ENCODE data around the gene SPECC1. TPM values are rescaled to one million over a fixed set of nuclear protein-coding genes. Genes with fewer than 3 reads are reported as not detected.
A peak's percentile ranks its signal among the peaks of the same experiment; 100 is the strongest.

The SPECC1 gene
- total and polyA plus RNA-seq, 2 of the 4 experiments (the other 2 are of a cell fraction): 16.9 to 26.2 TPM

GRCh38 chr17:20206591-20206990 is 197.4 kb downstream of the SPECC1 start:
- Histone ChIP-seq H3K14ac (replicated peaks; ENCODE audit: low read depth, low read length) (peak overlapping the region; percentile 82; the same call in 1 of the 2 replicates), H2BK20ac (ENCODE audit: low read depth, low read length) (peak overlapping the region; percentile 95), H3K27me3 (ENCODE audit: control insufficient read depth, insufficient read depth, low read length) (no peaks in the 10 kb centered on the region), H2BK5ac (ENCODE audit: low read depth, low read length, poor library complexity, severe bottlenecking) (peak overlapping the region; percentile 85), H3K27ac (ENCODE audit: insufficient read depth, low read length) (no peak overlapping the region; the same call in 1 of the 2 replicates), H4K8ac (ENCODE audit: low read depth in 2 of 2, low read length in 2 of 2) (peak overlapping the region; percentile 37 to 44; a peak in 1 of 4 replicates), H2BK120ac (ENCODE audit: low read depth, low read length) (peak overlapping the region; percentile 87), H2AK9ac (replicated peaks; ENCODE audit: low read depth, low read length, poor library complexity) (no peak overlapping the region), H2AK5ac (ENCODE audit: low read depth, low read length) (no peak overlapping the region), H3K4me1 (ENCODE audit: control insufficient read depth, insufficient read depth, low read length) (peaks cover 23% of the 10 kb centered on the region), H4K5ac (ENCODE audit: low read depth, low read length) (no peak overlapping the region), H3K23ac (ENCODE audit: low read depth, low read length) (peak overlapping the region; percentile 52; the same call in 1 of the 2 replicates), H3K9me3 (ENCODE audit: control insufficient read depth, insufficient read depth, low read length) (no peaks in the 10 kb centered on the region), H3K79me1 (ENCODE audit: low read depth in 1 of 2, low read length in 2 of 2) (peaks cover 34 to 64% of the 10 kb centered on the region in 2 experiments), H3K9me1 (ENCODE audit: insufficient read depth, low read length) (peaks cover 21% of the 10 kb centered on the region), H4K91ac (ENCODE audit: insufficient read depth, low read depth, low read length) (no peak overlapping the region), H3K4ac (ENCODE audit: low read depth, low read length) (peak overlapping the region; percentile 87; the same call in 1 of the 2 replicates), H2BK15ac (ENCODE audit: low read depth, low read length) (no peak overlapping the region; the same call in 2 of the 3 replicates), H4K20me1 (ENCODE audit: insufficient read depth, low read length) (peaks cover 14% of the 10 kb centered on the region; the same call in 1 of the 2 replicates), H3K36me3 (ENCODE audit: control insufficient read depth, insufficient read depth, low read length) (peaks cover 8% of the 10 kb centered on the region), H3K18ac (ENCODE audit: low read depth, low read length) (peak overlapping the region; percentile 97; the same call in 1 of the 2 replicates), H3K9ac (ENCODE audit: low read depth, low read length) (no peak overlapping the region), H3K4me2 (ENCODE audit: low read depth, low read length) (peak overlapping the region; percentile 11; the same call in 1 of the 2 replicates), H3K4me3 (ENCODE audit: insufficient read depth, low read depth, low read length) (no peak overlapping the region), H3K56ac (ENCODE audit: extremely low read depth, insufficient read depth, low read length) (peak overlapping the region; percentile 14; the same call in 1 of the 2 replicates), H2AFZ (replicated peaks; ENCODE audit: low read length, poor library complexity) (no peak overlapping the region)
- in situ Hi-C loops (cut with MboI; ENCODE audit: low sequenced_read_pairs) (no loop called here), intact Hi-C loops (cut with micrococcal nuclease) (loop anchor here (5.0 kb wide), 1 partner anchor 79 kb away; no protein-coding TSS in a partner anchor), dilution Hi-C loops (cut with HindIII; ENCODE audit: low sequenced_read_pairs, unreplicated experiment) (no loop called here)
- no CpG with 5 or more reads among the region's 3 CpGs for WGBS, 2 experiments (ENCODE audit: extremely low coverage in 2 of 2, insufficient read length in 1 of 2)
- ATAC-seq (ENCODE audit: low read depth) (peak; percentile 60), DNase-seq (peak; percentile 83)
- CTCF ChIA-PET: interaction anchor here (1.4 to 2.1 kb wide), 2 partner anchors 19 to 20 kb away, joined by 3 to 8 read pairs; no protein-coding TSS in a partner anchor
- POLR2A ChIA-PET (ENCODE audit: unreplicated experiment): interaction anchor here (1.4 kb wide), 1 partner anchor 79 kb away, joined by 3 read pairs; no protein-coding TSS in a partner anchor
- no TSS peak for BruUV-seq (replicated peaks)
- no peak for TF ChIP-seq MAZ (IDR thresholded peaks at IDR 0.05; ENCODE audit: borderline replicate concordance, low read depth, low read length)
- no peak for TF ChIP-seq USF2 (IDR thresholded peaks at IDR 0.05; ENCODE audit: low read depth, low read length)
- no peak for TF ChIP-seq CTCF (conservative IDR thresholded peaks at IDR 0.05; ENCODE audit: low read depth, low read length)
- TF ChIP-seq CHD1 (IDR thresholded peaks at IDR 0.05; ENCODE audit: low read depth, low read length): no peak
- peak; percentile 66; the same call in 1 of the 2 replicates for TF ChIP-seq CEBPB (IDR thresholded peaks at IDR 0.05; ENCODE audit: low read depth, low read length)
- no peak for TF ChIP-seq RCOR1 (IDR thresholded peaks at IDR 0.05; ENCODE audit: insufficient replicate concordance, low read length)
- no peak for TF ChIP-seq MXI1 (IDR thresholded peaks at IDR 0.05; ENCODE audit: borderline replicate concordance, low read depth, low read length)
- peak; percentile 77 for TF ChIP-seq FOS (IDR thresholded peaks at IDR 0.05; ENCODE audit: low read depth, low read length)

Data from IMR-90 (cell line).